Ovary (tissue), 3 donors: ENCODE data around the gene ACTR5.

Source experiments
- POLR2A ChIP-seq: fragments of 450-650 bp; IDR thresholded peaks from one replicate; pipeline ENCODE4 v1.6.1; 2017; ENCODE audit warnings: antibody characterized with exemption, mild to moderate bottlenecking, moderate library complexity
- TF ChIP-seq, protein P1 (sequence below), 3 donors: fragments of 450-650 bp in 2 of 3; fragments of 200-600 bp in 1 of 3; IDR thresholded peaks; one replicate each; pipeline versions ENCODE4 v1.5.1 to v1.8.0; 2016 to 2022; ENCODE audit warnings: antibody characterized with exemption in 3 of 3, mild to moderate bottlenecking in 1 of 3
- donor health status: DM: no; HTN: no; CAD: no.

DNA sequence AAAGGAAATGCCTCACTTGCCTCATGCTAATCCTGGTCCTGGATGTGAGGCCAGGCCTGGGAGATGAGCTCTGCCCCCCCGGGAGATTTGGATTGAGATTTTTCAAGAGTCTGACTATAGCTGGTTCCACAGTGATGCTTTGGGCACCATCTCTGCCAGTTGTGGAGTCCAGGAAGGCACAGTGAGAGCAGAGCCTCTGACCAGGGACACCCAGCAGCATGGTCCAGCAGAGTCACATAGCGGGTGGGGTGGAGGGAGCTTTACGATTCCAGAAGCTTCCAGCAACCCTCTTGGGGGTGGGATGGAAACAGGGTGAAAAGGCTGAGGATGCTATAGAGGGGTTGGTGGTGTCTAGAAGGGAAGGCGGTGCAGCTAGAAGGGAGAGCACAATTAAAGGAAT, 15.3 kb upstream of the ACTR5 start:
- no peak for TF ChIP-seq POLR2A
- TF ChIP-seq, protein P1, sequence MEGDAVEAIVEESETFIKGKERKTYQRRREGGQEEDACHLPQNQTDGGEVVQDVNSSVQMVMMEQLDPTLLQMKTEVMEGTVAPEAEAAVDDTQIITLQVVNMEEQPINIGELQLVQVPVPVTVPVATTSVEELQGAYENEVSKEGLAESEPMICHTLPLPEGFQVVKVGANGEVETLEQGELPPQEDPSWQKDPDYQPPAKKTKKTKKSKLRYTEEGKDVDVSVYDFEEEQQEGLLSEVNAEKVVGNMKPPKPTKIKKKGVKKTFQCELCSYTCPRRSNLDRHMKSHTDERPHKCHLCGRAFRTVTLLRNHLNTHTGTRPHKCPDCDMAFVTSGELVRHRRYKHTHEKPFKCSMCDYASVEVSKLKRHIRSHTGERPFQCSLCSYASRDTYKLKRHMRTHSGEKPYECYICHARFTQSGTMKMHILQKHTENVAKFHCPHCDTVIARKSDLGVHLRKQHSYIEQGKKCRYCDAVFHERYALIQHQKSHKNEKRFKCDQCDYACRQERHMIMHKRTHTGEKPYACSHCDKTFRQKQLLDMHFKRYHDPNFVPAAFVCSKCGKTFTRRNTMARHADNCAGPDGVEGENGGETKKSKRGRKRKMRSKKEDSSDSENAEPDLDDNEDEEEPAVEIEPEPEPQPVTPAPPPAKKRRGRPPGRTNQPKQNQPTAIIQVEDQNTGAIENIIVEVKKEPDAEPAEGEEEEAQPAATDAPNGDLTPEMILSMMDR (IDR thresholded peaks at IDR 0.05): no peak
